Tibial nerve (tissue), 4 donors: ENCODE data around the gene LRRC42.

Source experiments
- CTCF ChIP-seq, 5 experiments: fragments of 200-600 bp in 3 of 5; fragments of 450-650 bp in 2 of 5; sonication (generic) in 3 of 5; IDR thresholded peaks; one replicate each; pipeline ENCODE4 v1.5.1; 2016 to 2019; ENCODE audit warnings: antibody characterized with exemption in 5 of 5, mild to moderate bottlenecking in 3 of 5, moderate library complexity in 2 of 5
- EP300 ChIP-seq, 2 donors: sonication (generic); formaldehyde crosslinking; IDR thresholded peaks; one replicate each; pipeline ENCODE4 v1.6.1; 2017; ENCODE audit warnings: antibody characterized with exemption in 2 of 2, mild to moderate bottlenecking in 1 of 2
- POLR2A ChIP-seq, 2 donors: fragments of 450-650 bp; IDR thresholded peaks; one replicate each; pipeline ENCODE4 v1.6.1; 2017; ENCODE audit warnings: antibody characterized with exemption in 2 of 2, mild to moderate bottlenecking in 2 of 2, moderate library complexity in 2 of 2

- TF ChIP-seq POLR2A (IDR thresholded peaks at IDR 0.05) (no peak), CTCF (IDR thresholded peaks at IDR 0.05) (no peak), EP300 (IDR thresholded peaks at IDR 0.05) (no peak)
Observed at GRCh38 chr1:53954128-53954527, 8.0 kb downstream of the LRRC42 start.
